ENCODE data around the gene NT5C1A.

Gene NT5C1A

DNA sequence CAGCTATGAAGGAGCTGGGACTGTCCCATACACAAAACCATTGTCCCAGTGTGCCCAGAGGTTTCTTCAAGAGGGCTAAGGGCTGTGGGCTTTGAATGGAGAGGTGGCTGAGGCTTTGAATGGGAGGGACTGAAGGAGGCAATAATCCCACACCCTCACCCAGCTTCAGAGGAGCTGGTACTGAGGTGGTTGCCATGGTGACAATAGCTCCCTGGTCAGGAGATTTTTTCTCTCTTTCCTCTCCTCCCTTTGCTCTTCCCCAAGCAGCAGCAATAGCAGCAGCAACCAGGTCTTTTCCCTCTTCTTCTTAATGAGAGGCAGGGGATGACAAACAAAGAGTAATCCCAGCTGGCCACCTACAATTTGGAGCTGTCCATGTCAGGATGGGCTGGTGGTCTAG, 17.7 kb upstream of the NT5C1A start:
- DNase-seq (ENCODE audit: low spot score): no peak

DNA sequence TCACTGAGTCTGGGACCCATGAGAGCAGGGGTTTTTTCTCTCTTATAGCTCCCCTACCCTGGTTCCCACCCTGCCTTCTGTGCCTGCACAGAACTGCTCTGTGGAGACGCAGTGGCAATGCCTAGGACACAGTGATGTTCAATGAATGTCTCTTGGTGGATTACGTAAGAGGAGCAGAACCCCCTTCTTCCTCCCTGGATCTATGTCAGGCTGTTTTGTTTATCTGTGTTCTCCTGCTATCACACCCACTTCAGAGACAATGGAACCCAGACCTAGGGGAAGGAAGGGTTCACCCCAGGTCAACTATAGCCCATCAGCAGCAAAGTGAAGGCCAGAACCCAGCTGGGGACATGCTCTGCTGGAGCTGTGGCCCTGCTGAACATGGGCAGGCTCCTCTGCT, 17.3 kb upstream of the NT5C1A start:
- no peak for DNase-seq (ENCODE audit: low spot score)

DNA sequence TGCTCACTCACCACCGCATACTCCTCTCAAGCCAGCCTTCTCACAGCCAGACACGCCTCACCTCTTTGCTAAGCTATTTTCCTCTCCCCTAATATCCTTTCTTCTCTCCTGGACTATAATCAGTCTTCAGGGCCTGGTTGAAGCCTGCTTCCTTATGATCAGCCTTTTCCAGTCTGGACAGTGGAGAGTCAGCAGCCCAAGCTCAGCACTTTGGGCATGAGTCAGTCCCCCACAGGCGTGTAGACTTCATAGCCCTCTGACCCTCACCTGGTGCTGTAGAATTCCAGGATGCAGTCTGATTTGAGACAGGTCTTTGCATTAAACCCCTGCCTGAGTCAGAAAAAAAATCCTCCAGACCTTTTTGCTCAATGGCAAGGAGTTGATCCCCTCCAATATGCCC, 16.8 kb upstream of the NT5C1A start:
- DNase-seq (ENCODE audit: low spot score): no peak

DNA sequence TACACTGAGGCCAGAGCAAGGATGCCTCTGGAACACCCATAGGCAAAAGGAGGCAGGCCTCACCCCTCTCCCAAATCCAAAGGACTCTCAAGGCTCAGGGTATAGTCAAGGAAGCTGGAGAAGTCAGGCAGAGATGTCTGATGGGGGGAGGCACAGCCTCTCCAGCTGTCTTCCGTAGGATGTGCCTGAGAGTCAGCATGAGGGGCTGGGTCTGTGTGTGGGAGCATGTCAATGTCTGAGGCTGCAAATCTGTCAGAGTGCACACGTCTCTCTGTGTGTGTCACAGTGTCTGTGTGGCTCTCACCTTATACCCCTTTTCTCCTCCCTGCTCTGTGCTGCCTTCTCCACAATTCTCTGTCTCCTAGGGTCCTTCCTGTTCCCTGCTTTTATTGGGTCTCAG, 15.3 kb upstream of the NT5C1A start:
- DNase-seq (ENCODE audit: low spot score): no peak

DNA sequence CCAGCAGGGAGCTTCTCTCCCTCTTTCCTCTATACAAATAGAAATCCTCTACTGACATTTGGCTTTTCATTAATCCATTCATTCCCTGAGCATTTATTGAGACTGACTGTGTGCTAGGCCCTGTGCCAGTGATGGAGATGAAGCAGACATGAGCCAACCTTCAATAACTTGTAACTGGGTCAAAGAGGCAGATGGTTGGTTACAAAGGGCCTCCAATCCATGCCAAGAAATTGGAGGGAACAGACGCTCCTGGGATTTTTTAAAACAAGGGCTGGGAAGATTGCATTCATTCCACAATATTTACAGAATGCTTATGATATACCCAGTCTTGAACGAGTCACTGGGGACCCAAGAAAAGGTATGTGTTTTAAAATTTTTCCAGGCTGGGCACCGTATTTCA, 13.2 kb upstream of the NT5C1A start:
- no peak for DNase-seq (ENCODE audit: low spot score)

DNA sequence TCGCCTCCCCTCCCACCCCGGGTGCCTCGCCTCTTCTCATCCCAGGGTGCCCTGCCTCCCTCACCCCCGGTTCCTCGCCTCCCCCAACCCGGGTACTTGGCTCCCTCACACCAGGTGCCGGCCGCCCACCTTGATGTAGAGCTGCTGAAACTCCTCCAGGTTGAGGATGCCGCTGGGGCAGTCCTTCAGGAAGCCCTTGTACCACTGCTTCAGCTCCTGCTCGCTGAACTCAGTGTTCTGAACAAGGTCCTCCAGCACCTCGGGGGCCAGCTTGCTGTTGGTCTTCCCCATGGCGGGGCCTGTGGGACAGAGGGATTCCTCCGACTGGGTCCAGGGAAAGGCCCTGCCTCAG, 12.4 kb upstream of the NT5C1A start:
- no peak for DNase-seq (ENCODE audit: low spot score)

DNA sequence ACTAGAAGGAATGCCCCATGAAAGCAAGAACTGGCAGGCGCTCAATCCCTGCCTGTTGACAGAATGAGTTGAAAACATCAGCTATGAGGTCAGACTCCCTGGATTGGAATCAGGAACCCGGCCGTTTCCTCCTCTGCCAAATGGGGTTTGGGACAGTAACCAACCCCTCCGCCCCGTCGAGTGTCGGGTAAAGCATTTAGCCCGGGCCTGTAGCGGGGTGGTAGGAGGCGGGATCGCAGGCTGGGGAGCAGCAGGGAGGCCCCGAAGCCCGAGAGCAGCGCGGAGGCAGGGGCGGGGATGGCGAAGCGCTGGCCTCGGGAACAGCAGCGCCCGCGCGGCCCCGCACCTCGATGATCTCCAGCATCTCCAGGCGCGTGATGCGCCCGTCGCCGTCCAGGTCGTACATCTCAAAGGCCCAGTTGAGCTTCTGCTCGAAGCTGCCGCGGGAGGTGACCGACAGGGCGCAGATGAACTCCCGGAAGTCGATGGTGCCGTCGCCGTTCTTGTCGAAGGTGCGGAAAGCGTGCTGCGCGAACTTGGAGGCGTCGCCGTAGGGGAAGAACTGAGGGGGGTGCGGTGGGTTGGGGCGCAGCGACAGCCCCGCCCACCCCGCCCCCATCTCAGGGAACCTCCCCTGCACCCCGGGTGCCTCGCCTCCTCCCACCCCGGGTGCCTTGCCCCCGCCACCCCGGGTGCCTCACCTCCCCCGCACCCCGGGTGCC, 11.8 kb upstream of the NT5C1A start:
- no peak for DNase-seq (ENCODE audit: low spot score)

DNA sequence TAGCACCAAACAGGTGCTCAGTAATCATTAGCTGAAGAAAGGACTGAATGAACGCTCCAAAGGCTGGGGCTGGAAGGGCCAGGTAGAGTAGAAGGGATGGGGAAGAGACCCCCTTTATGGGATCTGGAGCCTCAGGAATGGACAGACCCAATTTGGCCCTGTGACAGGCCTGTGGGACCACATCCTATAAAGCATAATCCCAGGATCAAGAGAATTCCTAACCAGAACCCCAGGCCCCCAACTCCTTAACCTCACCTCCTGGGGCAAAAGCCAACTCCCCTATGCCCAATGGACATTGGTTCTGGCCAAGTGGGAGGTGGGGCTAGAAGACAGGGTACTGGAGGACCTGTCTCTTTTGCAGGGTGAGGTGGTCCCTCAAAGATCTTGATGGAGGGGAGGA, 10.1 kb upstream of the NT5C1A start:
- DNase-seq (ENCODE audit: low spot score): no peak

DNA sequence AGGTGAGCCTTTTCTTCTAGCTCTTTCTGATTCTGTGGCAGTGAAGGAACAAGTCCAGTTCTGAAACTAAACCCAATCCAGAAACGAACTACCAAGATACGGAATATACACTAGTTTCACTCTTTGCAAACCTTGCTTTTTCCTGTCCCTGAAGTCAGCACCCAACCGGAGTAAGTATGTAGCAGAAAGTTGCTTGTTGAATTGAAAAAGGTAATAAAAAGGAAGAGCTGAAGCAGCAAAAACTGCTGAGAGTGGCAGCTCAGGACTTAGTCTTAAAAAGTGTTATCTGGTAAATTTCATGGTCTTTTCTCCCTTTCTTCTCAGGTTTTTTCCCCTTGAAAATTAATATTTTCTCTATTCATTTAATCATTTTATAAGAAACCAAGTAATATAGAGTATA, 9.4 kb upstream of the NT5C1A start:
- DNase-seq (ENCODE audit: low spot score): no peak

DNA sequence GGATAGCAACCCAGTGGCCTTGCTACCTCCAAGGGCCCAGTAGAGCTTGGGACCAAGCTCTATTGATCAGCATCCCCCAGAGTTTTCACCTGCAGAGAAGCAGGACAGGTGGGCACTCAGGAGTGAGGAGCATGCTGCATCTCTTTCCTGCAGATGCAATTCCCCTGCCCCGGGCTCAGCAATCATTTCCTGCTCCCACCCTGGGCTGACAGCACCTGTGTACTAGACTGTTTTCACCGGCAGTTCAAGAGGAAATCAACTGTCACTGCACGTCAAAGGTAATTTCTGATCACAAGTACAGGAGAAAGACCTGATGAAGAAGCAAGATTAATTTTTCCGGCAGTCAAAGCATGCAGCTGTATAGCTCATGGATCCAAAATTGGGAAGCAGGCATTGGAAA, 8.8 kb upstream of the NT5C1A start:
- no peak for DNase-seq (ENCODE audit: low spot score)

DNA sequence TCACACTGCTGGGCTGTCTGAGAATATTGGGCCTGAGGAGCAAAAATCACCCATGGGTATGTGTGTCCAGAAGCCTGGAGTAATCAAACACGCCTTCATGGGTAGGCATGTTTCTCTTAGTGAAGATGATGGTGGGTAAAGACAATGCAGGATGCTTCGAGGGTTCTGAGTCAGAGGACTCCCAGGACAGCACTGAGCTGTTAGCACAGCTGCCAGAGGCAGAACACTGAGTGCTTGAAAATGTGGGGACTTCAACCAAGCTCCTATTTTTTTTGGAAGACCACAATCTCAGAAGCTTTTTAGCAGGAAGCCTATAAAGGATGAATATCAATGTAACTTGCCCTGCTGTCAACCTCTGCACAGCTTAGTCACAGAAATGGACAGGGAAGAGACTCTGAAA, 7.9 kb upstream of the NT5C1A start:
- DNase-seq (ENCODE audit: low spot score): no peak

DNA sequence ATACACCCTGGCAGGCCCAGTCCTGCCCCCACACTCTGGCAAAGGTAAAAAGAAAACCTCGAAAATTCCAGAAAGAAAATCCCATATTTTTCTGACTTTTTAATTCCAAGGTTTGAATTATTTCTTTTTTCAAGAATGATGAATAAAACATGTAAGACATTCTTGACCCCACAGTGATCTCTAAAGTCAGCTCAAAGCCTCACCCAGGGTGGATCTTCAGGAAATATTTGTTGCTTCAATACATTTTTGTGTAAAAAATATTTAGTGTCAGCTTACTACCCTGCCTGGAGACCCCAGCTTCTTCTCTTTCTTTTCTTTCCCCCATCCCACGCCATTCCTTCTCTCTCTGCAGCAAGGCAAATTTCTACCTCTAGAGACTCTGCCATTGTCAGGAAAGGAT, 7.0 kb upstream of the NT5C1A start:
- no peak for DNase-seq (ENCODE audit: low spot score)

DNA sequence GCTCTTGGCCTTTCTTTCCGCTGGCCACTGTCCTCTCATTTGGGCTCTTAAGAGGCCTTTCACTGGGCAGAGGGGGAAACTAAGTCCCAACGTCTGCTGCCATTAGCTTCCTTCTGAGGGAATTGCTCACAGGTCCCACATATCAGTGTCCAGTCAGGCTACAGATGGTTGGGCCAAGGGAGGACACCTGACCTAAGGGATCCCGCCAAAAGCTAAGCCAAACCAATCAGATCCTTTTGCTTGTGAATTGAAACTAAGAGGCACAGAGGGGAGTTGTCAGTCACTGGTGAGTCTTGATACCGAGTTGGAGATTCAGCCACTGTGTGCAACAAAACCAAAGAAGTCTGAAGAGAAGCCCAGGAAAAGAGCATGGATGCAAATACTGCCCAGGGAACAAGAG, 5.7 kb upstream of the NT5C1A start:
- DNase-seq (ENCODE audit: low spot score): no peak

DNA sequence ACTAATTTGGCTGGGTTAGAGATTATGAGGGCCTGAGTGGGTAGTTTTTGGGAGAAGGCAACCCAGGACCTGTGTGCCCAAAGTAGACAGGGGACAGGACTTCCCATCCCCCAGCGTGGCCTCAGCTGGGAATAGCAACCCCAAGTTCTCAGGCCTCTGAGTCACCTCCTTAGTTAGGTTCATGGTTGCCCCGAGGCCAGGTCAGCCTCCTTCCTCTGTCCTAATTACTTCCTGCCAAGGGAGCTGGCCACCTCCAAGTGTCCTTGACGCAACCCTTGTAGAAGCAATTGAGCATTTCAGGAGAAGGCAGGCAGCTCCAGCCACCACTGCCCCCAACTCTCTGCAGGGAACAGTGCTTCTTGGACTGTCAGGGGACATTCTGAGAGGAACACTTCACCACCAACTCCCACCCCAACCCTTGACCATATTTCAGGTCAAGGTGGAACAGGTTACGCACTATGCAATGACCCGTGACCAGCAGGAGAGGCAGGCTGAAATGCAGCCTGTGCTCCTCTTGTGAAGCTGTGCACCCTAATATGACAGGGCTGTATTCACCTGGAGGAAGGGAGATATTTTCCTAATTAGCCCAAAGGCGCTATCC, 5.1 kb upstream of the NT5C1A start:
- no peak for DNase-seq (ENCODE audit: low spot score)

DNA sequence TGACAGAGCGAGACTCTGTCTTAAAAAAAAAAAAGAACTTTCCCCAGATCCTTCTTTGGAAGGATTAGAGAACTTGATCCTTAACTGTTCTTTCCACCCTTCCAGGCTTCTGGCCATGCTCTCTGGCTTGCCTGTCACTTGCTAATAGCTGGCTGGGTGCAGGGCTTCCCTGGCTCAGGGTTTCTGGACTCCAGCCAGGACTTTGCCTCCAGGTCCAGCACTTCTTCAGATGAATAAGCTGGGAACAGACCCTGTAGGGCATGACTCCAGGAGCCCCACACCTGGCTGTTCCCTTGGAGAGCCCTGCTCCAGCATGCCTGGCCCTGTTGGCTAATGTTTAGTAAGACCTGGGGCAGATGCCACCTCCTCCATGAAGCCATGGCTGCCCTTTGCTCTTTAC, 3.3 kb upstream of the NT5C1A start:
- no peak for DNase-seq (ENCODE audit: low spot score)

DNA sequence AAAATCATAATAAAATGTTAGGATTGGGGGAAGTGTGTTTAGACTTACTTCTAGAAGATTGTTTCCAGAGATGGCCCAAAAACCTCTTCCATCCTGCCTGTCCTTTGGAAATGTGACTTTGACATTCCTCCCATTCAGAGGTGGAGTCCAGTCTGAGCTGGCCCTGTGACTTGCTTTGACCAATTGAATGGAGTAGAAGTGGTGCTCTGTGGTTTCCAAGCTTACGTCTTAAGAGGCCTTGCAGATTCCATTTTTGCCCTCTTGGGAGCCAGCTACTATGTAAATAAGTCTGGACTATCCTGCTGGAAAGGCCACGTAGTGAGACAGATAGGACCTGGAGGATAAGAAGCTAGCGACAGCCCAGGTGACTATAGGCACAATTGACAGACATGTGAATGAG, 1.3 kb upstream of the NT5C1A start:
- DNase-seq (ENCODE audit: low spot score): no peak

DNA sequence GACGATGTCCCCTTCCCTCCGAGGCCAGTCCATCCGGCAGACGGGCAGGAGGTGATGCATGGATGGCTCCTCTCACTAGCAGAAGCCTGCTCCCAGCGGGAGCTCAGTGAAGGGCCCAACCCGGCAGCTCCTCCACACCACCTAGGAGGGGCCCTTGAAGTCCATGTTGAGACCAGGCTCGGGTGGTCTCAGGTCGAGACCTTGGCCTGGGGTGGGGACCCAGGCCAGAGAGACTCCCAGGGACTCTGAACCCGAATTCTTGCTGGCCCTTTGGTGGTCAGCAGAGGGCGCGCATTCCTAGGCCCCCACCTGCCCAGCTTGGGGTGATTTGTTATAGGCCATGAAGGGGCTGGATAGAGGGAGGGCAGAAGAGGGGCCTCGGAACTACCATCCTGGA, 642 bp upstream of the NT5C1A start:
- peak; percentile 32 for DNase-seq (ENCODE audit: low spot score)

DNA sequence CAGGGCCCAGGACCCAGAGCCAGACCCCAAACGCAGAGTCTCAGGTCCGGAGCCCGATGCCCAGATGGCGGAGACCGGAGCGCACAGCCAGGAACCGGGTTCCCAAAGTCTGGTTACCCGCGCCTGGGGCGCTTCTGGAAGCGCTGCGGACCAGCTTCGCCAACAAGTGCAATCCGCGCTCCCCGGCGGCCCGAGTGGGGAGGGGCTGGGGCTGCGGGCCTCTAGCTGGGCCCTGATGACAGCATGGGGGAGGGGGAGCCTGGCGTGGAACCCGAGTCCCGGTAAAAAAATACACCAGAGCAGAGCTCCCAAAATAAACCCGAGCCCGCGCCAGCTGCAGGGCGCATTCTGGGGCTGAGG, 494 bp downstream of the NT5C1A start:
- no peak for DNase-seq (ENCODE audit: low spot score)

DNA sequence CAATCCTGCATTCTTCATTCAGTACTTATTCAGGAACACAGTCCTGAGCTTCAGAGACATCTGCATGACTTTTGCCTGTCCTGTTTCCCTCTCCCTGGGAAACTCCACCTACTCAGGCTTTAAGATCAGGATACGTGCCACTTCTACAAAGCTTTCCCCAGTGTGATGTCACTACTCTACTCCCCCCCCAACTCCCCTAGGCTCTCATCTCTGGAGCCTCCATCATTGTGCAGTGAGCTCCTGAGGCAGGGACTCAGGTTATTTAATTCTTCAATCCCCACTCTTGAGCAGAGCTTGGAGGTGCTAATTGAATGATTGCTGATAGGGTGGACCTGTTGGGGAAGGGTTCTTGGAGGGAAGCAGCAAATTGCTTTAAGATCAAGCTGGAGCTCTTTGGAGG, 1.2 kb downstream of the NT5C1A start:
- DNase-seq (ENCODE audit: low spot score): no peak

DNA sequence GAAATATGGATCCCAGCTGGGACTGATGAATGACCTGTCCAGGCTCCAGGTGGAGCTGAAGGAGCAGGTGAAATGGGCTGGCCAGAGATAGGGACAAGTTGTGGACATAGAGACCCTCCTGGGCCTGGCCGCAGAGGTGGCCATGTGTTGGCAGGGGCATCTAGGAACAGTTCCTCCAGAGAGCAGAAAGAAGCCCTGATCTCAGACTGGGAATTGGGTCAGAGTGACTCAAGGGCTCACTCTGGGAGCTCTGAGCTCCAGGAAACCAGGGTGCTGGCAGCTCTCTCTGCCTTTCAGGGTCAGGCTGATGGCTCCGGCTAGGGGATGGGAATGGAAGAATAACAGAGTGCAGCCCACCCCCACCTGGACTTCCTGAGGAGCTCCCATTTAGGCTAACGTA, 3.0 kb downstream of the NT5C1A start:
- no peak for DNase-seq (ENCODE audit: low spot score)

DNA sequence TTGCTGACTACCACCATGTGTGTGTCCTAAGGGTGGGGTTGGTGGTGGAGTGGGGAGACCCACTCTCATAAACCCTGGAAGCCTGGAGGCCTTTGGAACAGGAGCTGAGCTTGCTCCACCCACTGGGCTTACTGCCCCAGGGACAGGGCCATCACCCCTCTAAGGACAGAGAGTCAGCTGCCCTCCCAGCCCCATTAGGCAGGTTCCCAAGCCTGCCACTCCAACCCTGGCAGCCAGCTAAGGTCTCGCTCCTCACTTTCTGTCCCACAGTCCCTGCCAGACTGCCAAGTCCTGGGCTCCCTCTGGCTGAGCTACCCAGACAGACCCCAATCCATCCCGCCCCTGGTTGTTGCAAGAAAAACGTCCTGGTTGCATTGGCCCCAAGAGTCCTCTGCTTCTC, 3.8 kb downstream of the NT5C1A start:
- DNase-seq (ENCODE audit: low spot score): no peak

DNA sequence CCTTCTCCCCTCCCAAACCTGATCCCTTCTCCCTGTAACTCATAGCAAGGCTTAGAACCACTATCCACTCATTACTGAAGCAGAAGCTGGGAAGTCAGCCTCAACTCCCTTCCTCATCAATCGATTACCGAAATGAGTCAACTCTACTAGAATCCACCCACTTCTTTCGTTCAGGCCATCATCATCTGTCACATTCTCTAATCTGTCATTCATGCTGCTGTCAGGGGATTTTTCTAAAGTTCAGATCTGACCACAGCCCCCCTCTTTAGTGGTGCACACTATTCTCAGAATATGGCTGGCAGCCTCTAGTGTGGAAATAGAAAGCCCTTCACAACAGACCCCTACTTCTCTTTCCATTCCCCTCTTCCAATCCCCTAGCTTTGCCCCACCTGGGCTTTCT, 5.1 kb downstream of the NT5C1A start:
- no peak for DNase-seq (ENCODE audit: low spot score)

DNA sequence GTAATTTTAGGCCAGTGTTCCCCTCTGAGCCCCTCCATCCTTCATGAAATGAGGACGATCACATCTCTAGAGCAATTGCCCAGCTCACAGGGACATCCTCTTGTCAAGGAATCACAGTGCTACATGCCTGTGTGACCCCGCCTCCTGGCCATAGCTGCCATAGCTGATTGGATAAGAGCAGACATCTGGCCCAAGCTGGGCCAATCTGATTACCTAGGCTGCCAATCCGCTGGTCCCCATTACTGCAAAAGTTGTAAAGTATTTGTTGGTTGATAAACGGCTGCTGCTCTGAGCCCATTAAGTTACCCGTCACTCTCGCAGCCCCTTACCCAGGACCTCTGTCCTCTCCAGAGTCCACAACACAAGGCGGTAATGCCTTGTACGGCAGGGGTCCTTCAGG, 8.3 kb downstream of the NT5C1A start:
- no peak for DNase-seq (ENCODE audit: low spot score)

DNA sequence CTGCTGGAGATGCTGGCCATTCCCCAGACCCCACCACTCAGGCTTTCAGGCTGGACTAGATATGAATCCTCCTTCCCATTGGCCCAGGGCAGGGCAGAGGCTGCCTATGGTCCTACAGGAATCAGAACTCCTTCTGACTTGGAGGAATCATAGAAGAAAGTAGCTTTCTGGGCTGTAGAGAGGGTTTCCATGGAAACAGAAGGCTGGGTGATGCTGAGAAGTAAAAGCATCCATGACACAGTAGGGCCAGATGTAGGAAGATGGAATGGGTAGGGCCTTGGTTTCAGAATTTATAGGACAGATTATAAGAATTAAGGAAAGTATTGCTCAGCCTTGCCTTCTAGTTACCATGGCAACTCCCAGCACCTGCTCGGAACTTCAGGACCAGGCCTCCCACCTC, 9.0 kb downstream of the NT5C1A start:
- DNase-seq (ENCODE audit: low spot score): no peak

DNA sequence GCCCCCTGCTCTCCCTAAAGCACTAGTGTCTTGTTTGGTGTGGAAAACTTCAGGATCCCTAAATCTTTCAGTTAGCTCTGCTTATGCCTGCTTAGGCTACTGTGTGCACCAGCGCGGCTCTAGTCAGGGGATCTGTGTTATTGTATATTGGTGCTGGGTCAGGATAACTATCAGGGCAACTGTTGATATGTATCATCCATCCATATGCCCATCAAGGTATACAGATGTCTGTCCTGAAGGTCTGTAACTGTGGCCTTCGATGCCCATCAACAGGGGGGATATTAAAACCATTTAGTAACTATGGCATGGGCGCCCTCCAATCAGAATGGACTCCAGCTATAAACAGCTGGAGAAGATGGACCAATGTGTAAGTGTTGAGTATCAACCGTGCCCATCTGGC, 12.4 kb downstream of the NT5C1A start:
- DNase-seq (ENCODE audit: low spot score): no peak
